Fibroblast of lung (primary cell): ENCODE measurements around the gene PDLIM5.

Source experiments
- EZH2 ChIP-seq: IDR thresholded peaks from 2 replicates; pipeline ENCODE4 v1.5.1; 2012; ENCODE audit warnings: low read length, control low read depth, mild to moderate bottlenecking; ENCODE audit errors: missing control alignments
- TF ChIP-seq, protein P1 (sequence below), 2 donors: IDR thresholded peaks in 1 of 2; conservative IDR thresholded peaks in 1 of 2; 1 replicate in 1 of 2; 2 replicates in 1 of 2; pipeline ENCODE4 v1.5.1; 2011 to 2012; ENCODE audit warnings: low read length in 2 of 2, control low read depth in 1 of 2, inconsistent platforms in 1 of 2, low read depth in 1 of 2, mild to moderate bottlenecking in 1 of 2

DNA sequence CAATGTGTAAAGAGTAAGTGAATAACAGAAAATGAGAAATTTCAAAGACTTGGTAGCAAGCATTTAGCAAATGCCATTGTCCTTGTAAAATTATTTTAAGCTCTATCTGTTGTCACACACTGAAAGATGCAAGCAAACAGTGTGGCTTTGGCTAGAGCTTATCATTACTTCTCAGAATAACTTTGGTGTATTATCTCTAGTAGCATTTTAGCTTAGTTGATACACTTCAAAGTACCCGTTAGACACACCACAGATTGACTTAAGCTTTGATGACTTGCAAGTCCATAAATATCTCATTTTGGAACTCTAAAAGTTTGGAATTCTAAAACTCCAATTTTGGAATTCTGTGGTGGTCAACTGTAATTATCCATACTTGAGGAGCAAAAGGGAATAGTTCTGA, 98.6 kb downstream of the PDLIM5 start:
- TF ChIP-seq, protein P1, sequence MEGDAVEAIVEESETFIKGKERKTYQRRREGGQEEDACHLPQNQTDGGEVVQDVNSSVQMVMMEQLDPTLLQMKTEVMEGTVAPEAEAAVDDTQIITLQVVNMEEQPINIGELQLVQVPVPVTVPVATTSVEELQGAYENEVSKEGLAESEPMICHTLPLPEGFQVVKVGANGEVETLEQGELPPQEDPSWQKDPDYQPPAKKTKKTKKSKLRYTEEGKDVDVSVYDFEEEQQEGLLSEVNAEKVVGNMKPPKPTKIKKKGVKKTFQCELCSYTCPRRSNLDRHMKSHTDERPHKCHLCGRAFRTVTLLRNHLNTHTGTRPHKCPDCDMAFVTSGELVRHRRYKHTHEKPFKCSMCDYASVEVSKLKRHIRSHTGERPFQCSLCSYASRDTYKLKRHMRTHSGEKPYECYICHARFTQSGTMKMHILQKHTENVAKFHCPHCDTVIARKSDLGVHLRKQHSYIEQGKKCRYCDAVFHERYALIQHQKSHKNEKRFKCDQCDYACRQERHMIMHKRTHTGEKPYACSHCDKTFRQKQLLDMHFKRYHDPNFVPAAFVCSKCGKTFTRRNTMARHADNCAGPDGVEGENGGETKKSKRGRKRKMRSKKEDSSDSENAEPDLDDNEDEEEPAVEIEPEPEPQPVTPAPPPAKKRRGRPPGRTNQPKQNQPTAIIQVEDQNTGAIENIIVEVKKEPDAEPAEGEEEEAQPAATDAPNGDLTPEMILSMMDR (conservative IDR thresholded peaks at IDR 0.05 in 1 of 2, IDR thresholded peaks at IDR 0.05 in 1 of 2; ENCODE audit: low read depth in 1 of 2, low read length in 2 of 2), result no peak
- no peak for TF ChIP-seq EZH2
